ENCODE measurements around the gene SKIL.

SKIL gene

DNA sequence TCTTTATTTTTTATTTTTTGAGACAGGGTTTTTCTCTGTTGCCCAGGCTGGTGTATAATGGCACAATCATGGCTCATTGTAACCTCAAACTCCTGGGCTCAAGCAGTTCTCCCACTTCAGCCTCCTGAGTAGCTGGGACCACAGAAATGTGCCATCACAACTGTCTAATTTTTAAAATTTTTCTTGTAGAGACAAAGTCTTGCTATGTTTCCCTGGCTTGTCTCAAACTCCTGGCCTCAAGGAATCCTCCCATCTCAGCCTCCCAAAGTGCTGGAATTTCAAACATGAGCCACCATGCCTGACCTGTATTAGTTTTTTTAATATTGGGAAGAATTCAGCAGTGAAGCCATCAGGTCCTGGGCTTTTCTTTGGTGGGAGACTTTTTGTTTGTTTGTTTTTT is 47.6 kb downstream of the SKIL start:
- DNase-seq (ENCODE audit: low read depth), result no peak
- H3K4me3 ChIP-seq (ENCODE audit: low read length), result no peak overlapping the region
- TF ChIP-seq CTCF (conservative IDR thresholded peaks at IDR 0.05; ENCODE audit: low read depth, low read length), result no peak

DNA sequence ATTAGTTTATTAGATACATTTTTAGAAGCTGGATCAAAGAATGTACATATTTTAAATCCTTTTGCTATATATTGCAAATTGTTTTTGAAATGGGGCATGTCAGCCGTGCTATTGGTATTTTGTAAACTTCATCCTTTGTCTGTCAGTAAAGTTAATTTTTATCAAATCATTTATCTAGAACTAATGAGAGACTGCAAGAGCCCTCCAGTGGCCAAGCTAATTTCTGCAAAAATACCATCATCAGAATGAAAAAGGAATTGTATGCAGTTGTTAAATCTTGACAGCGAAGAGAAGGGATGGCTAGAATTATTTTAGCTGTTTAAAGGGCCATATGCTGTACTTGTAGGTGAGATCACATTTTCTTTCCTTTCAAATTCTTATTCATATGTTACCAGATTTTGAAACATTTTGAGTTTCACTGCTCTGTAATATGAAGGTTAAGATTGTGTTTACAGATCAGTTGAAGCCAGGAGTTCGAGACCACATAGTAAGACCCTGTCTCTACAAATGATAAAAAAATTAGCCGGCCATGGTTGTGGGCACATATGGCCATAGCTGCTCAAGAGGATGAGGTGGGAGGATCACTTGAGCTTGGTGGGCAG is 53.0 kb downstream of the SKIL start:
- peak; percentile 67 for TF ChIP-seq CTCF (conservative IDR thresholded peaks at IDR 0.05; ENCODE audit: low read depth, low read length)
- no peak for DNase-seq (ENCODE audit: low read depth)

DNA sequence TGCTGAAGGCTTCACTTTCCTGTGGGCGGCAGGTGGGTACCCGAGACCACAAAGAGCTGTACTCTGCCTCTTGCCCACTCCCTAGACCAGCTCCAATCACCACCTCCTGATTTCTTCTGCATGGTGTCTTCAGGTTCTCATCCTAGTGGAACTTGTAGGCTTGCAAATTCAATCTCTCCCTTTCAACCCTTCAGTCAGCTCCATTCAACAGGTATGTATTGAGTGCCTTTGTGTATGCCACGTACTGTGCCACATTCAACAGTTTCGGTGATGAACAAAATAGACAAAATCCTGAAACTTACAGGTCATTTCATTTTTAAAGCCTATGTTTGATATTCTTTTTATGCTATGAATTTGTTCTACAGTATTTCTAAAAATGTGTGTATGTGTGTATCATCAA is 55.8 kb downstream of the SKIL start:
- TF ChIP-seq CTCF (conservative IDR thresholded peaks at IDR 0.05; ENCODE audit: low read depth, low read length), result no peak
- no peak for DNase-seq (ENCODE audit: low read depth)
- no peak overlapping the region for H3K4me3 ChIP-seq (ENCODE audit: low read length)

More for the DNA sequence above, 53.0 kb downstream of the SKIL start:
- no peak overlapping the region for H3K4me3 ChIP-seq (ENCODE audit: low read length)

GRCh38 chr3:170414202-170414663 is 56.7 kb downstream of the SKIL start:
- no peak overlapping the region for H3K4me3 ChIP-seq (ENCODE audit: low read length)
- DNase-seq (ENCODE audit: low read depth), result peak; percentile 61
- peak; percentile 99 for TF ChIP-seq CTCF (conservative IDR thresholded peaks at IDR 0.05; ENCODE audit: low read depth, low read length)

- H3K4me3 ChIP-seq (ENCODE audit: low read length), result no peak overlapping the region
- TF ChIP-seq CTCF (conservative IDR thresholded peaks at IDR 0.05; ENCODE audit: low read depth, low read length), result no peak
- DNase-seq (ENCODE audit: low read depth), result no peak
Measured at GRCh38 chr3:170417090-170417489, 59.6 kb downstream of the SKIL start.

GRCh38 chr3:170418422-170419398 is 61.2 kb downstream of the SKIL start, which contains the start of gene CLDN11:
CLDN11 (plus strand) TSS chr3:170418868; CDS start chr3:170419067, 199 bp downstream.
- peak within 1 kb of the TSS; percentile 70 for H3K4me3 ChIP-seq (ENCODE audit: low read length)
- peak; percentile 30 for TF ChIP-seq CTCF (conservative IDR thresholded peaks at IDR 0.05; ENCODE audit: low read depth, low read length)
- no peak for DNase-seq (ENCODE audit: low read depth)
